HG02623 (cell line): ENCODE data around the gene PPA1.
"Not testable (repeated sequence)": the region's sequence is repeated elsewhere in the genome, so short reads cannot be mapped to it uniquely, and the experiment has no call there.

Experiments
- ATAC-seq: cut with Tn5 transposase; IDR thresholded peaks from one replicate; pipeline ENCODE4 v1.9.1; 2021; ENCODE audit warnings: moderate library complexity; ENCODE audit not compliant: unreplicated experiment

PPA1 gene

GRCh38 chr10:70175516-70175915 lies 57.7 kb downstream of the PPA1 start:
- no peak for ATAC-seq

- no peak for ATAC-seq
These were observed 59.0 kb downstream of the PPA1 start for GRCh38 chr10:70174058-70174741.

DNA sequence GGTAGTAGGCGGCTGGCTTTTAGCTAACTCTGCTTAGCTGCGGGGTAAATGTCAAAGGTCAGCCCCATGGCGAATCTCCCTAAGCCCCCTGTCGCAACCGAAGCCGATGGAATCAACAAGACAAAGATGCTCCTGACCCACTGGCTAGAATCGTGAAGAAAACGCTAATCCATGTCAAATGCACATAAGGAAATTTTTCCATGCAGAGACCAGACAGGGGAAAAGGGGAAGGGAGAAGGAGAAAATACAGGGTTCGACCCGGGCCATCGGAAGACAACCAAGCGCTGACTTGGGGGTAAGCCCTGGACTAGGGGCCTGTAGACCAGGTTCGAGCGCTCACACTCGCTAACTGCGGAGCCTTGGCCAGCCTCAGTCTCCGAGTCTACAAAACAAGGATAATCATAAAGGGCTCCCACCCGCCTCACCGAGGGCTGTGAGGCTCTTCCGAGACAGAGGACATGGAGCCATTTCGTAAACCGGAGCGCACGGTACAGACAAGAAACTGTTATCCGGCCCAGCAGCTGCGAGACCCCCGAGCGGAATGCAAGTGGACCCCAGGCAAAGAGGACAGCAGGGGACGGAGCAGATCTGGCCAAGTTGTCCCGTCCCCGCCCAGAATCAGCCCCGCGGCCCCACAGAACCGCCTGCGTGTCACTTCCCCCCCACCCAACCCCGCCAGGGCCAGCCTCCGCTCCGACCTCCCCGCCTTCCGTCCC lies 63.4 kb downstream of the PPA1 start:
- peak; percentile 16 for ATAC-seq

- no peak for ATAC-seq
These were observed 64.2 kb downstream of the PPA1 start for GRCh38 chr10:70169011-70169410.

DNA sequence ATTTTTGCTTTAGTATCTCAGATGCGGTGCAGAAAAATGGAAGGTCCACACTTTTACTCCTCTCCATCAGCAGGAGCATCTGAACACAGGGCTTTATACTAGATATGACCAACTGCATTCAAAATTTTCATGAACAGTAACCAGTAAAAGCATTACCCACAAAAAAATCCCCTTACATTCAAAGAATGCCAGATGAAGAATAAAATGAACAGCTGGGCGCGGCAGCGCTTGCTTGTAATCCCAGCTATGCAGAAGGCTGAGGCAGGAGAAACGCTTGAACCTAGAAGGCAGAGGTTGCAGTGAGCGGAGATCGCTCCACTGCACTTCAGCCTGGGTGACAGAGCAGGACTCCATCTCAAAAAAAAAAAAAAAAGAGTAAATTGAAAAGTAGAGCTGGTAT lies 66.0 kb downstream of the PPA1 start:
- no peak for ATAC-seq

DNA sequence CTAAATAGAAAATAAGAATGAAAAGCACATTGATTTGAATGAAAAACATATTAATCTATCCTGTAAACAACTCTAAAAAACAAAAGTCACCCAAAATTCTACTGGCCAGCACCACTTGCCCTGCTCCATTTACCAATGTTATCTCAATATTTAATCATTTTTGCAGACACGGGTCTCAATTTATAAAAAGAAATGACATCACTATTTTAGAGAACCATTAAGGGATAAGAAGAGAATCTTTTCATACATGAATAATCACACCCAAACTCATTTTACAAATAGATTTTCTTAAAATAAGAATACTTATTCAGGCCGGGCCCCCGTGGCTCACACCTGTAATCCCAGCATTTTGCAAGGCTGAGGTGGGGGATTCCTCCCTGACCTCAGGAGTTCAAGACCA lies 66.8 kb downstream of the PPA1 start:
- ATAC-seq: no peak

DNA sequence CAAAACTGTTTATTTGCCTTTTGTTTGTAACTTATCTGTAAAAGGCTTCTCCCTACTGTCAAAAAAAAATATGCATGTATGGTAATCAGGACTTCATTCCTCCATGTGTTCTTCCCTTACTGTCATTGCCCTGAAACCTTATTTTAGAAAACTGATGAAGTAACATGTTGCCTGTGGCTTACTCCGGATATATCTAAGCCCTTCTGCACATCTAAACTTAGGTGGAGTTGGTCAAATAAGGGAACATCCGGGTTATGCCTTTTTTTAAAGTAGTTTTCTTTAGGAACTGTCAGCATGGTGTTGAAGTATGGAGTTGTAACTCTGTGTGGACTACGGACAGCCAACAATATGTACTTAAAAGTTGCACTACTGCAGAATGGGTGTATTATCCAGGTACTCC lies 69.1 kb downstream of the PPA1 start:
- no peak for ATAC-seq

DNA sequence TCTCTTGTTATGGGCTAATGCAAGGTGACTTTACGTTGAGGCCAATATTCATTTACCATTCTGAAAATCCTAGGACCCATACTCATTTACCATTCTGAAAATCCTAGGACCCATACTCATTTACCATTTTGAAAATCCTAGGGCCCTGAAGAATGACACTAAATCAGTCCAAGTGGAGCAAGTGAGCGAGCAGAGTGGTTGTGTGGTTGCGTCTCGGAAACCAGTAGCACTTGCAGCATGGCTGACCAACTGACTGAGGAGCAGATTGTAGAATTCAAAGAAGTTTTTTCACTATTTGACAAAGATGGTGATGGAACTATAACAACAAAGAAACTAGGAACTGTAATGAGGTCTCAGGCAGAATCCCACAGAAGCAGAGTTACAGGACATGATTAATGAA lies 69.8 kb downstream of the PPA1 start:
- ATAC-seq: no peak

DNA sequence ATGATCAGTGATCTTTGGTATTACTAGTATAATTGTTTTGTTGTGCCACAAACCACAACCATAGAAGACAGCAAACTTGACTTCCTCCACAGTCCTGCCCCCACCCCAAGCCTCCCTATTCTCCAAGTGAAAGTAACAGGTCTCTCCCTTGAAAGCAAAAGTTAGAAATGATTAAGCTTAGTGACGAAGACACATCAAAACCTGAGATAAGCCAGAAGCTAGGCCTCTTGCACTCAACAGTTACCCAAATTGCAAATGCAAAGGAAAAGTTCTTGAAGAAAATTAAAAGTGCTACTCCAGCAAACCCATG lies 70.4 kb downstream of the PPA1 start:
- ATAC-seq: peak; percentile 61

DNA sequence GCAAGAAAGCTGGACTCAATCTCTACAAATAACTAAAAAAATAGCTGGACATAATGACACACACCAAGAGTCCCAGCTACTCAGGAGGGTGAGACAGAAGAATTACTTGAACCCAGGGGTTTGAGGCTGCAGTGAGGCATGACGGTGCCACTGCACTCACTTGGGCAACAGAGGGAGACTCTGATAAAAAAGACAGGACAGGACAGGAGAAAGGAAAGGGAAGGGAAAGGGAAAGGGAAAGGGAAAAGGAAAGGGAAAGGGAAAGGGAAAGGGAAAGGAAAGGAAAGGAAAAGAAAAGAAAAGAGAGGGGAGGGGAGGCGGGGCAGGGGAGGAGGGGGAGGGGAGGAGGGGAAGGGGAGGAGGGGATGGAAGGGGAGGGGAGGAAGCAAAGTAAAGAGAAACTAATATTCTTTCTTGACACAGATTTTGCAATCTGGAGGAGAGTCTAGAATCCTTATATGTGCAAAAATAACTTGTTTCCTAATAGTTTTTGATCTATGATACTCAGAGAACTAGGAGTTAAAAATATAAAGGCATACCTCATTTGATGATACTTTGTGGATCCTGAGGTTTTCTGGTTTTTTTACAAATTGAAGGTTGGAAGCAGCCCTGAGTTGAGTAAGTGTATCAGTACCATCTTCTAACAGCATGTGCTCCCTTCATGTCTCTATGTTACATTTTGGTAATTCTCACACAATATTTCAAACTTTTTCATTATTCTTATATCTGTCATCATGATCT lies 70.9 kb downstream of the PPA1 start:
- ATAC-seq: no peak

DNA sequence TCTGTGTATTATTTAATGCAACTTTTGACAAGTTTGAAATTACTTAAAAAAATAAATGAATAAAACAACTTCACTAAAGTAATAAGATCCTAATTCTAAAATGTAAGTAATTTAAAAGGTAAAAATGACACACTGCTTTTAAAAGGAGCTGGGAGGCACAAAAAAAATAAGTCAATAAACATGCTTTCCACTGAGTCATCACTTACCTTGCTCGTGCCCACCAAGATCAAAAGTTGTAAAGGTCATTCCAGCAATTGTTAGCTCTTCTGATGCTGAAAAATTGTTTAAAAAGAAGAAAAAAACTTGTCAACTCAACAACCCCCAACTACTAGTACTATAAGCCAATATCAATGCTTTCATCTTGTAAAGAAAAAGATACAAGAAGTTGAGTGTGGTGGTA lies 72.4 kb downstream of the PPA1 start:
- ATAC-seq: no peak

DNA sequence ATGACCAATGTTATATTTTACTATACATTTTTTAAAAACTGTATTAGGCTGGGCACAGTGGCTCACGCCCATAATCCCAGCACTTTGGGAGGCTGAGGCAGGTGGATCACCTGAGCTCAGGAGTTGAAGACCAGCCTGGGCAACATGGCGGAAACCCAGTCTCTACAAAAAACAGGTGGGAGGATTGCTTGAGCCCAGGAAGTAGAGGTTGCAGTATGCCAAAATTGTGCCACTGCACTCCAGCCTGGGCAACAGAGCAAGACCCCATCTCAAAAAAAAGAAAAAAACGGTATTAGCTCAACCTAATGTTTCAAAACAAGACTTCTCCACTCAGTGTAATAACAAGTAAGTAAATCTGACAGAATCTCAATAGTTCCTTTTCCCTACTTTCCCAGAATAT lies 73.9 kb downstream of the PPA1 start:
- ATAC-seq: not testable (repeated sequence)

DNA sequence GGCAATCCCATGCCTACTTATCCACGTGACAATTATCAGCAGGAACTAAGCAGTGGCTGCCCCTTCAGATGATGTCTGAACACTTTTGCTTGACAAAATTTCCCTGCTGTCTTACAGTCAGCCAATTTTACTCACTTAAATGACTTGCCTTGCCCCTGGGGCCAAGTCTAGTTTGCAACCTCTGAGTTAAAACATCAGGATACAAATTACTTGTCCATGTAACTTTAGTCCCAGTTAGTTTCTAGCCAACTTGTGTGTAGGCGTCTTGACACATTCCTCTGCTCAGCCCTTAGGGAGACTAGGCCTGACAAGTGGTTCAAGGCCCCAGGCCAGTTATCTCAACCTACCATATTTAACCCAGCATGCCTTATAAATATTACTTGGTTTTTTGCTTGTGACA lies 75.1 kb downstream of the PPA1 start:
- ATAC-seq: no peak

GRCh38 chr10:70155255-70155838 lies 77.9 kb downstream of the PPA1 start:
- no peak for ATAC-seq
